Stimulated activated naive CD8-positive, alpha-beta T cell treated with anti-CD3 and anti-CD28 coated beads, Interleukin-15, Interleukin-2, amounts not matched to agents 100 ng/mL and 50 ng/mL, for 24 hours (primary cell): ENCODE results near the gene ESPL1.
"Not testable (repeated sequence)": the region's sequence is repeated elsewhere in the genome, so short reads cannot be mapped to it uniquely, and the experiment has no call there.

Experiments used
- H3K27ac Mint-ChIP-seq: one replicate; pipeline ENCODE4 v1.8.0; 2021; ENCODE audit warnings: mild to moderate bottlenecking, mixed read lengths
- H3K27me3 Mint-ChIP-seq: one replicate; pipeline ENCODE4 v1.8.0; 2021; ENCODE audit warnings: mixed read lengths
- H3K36me3 Mint-ChIP-seq: one replicate; pipeline ENCODE4 v1.8.0; 2021; ENCODE audit warnings: low read depth, mixed read lengths
- H3K4me1 Mint-ChIP-seq: one replicate; pipeline ENCODE4 v1.8.0; 2021; ENCODE audit warnings: low read depth, mixed read lengths
- H3K4me3 Mint-ChIP-seq: one replicate; pipeline ENCODE4 v1.8.0; 2021; ENCODE audit warnings: mild to moderate bottlenecking, mixed read lengths
- H3K9me3 Mint-ChIP-seq: one replicate; pipeline ENCODE4 v1.8.0; 2021; ENCODE audit warnings: mixed read lengths

Gene ESPL1

GRCh38 chr12:53295891-53296219 is 27.8 kb downstream of the ESPL1 start:
- Mint-ChIP-seq H3K4me1 (peaks cover 75% of the 10 kb centered on the region), H3K9me3 (no peaks in the 10 kb centered on the region), H3K27ac (peak overlapping the region; percentile 99), H3K27me3 (no peaks in the 10 kb centered on the region), H3K4me3 (peak overlapping the region; percentile 99), H3K36me3 (peaks cover 80% of the 10 kb centered on the region)

GRCh38 chr12:53297106-53297505 is 29.0 kb downstream of the ESPL1 start:
- H3K36me3 Mint-ChIP-seq = peaks cover 82% of the 10 kb centered on the region
- not testable (repeated sequence) for H3K9me3 Mint-ChIP-seq, H3K27me3 Mint-ChIP-seq
- peaks cover 80% of the 10 kb centered on the region for H3K4me1 Mint-ChIP-seq
- peak overlapping the region; percentile 99 for H3K4me3 Mint-ChIP-seq
- H3K27ac Mint-ChIP-seq = peak overlapping the region; percentile 99

- Mint-ChIP-seq H3K27me3 (no peaks in the 10 kb centered on the region), H3K36me3 (peaks cover 80% of the 10 kb centered on the region), H3K4me1 (peaks cover 87% of the 10 kb centered on the region), H3K9me3 (no peaks in the 10 kb centered on the region), H3K27ac (peak overlapping the region; percentile 99), H3K4me3 (peak overlapping the region; percentile 99)
Observed at GRCh38 chr12:53298164-53298563, 30.1 kb downstream of the ESPL1 start.

- no peaks in the 10 kb centered on the region for H3K27me3 Mint-ChIP-seq
- H3K4me1 Mint-ChIP-seq = peaks cover 87% of the 10 kb centered on the region
- peaks cover 73% of the 10 kb centered on the region for H3K36me3 Mint-ChIP-seq
- no peaks in the 10 kb centered on the region for H3K9me3 Mint-ChIP-seq
- peak overlapping the region; percentile 99 for H3K27ac Mint-ChIP-seq
- H3K4me3 Mint-ChIP-seq = peak overlapping the region; percentile 99
Observed at GRCh38 chr12:53299101-53299453, 31.0 kb downstream of the ESPL1 start.

GRCh38 chr12:53299454-53300180 is 31.5 kb downstream of the ESPL1 start, which contains the start of gene MYG1:
Gene MYG1 (plus strand): TSS chr12:53299695. CDS start chr12:53299738, 43 bp downstream.
- Mint-ChIP-seq H3K9me3 (no peaks in the 10 kb centered on the region), H3K27me3 (no peaks in the 10 kb centered on the region), H3K36me3 (peaks cover 72% of the 10 kb centered on the region), H3K4me3 (peak within 1 kb of the TSS; percentile 99), H3K27ac (peak within 1 kb of the TSS; percentile 99), H3K4me1 (peaks cover 81% of the 10 kb centered on the region)

- peak overlapping the region; percentile 99 for H3K4me3 Mint-ChIP-seq
- peak overlapping the region; percentile 99 for H3K27ac Mint-ChIP-seq
- no peaks in the 10 kb centered on the region for H3K27me3 Mint-ChIP-seq
- peaks cover 73% of the 10 kb centered on the region for H3K36me3 Mint-ChIP-seq
- peaks cover 76% of the 10 kb centered on the region for H3K4me1 Mint-ChIP-seq
- H3K9me3 Mint-ChIP-seq = no peaks in the 10 kb centered on the region
Observed at GRCh38 chr12:53300187-53300586, 32.1 kb downstream of the ESPL1 start.

- H3K27me3 Mint-ChIP-seq = no peaks in the 10 kb centered on the region
- H3K4me1 Mint-ChIP-seq = peaks cover 49% of the 10 kb centered on the region
- H3K4me3 Mint-ChIP-seq = peak overlapping the region; percentile 39
- peak overlapping the region; percentile 22 for H3K27ac Mint-ChIP-seq
- peaks cover 72% of the 10 kb centered on the region for H3K36me3 Mint-ChIP-seq
- H3K9me3 Mint-ChIP-seq = no peaks in the 10 kb centered on the region
Observed at GRCh38 chr12:53302903-53303302, 34.8 kb downstream of the ESPL1 start.

GRCh38 chr12:53306826-53307225 is 38.7 kb downstream of the ESPL1 start:
- no peak overlapping the region for H3K4me3 Mint-ChIP-seq
- no peaks in the 10 kb centered on the region for H3K9me3 Mint-ChIP-seq
- H3K4me1 Mint-ChIP-seq = peaks cover 10% of the 10 kb centered on the region
- H3K27ac Mint-ChIP-seq = peak overlapping the region; percentile 41
- peaks cover 55% of the 10 kb centered on the region for H3K36me3 Mint-ChIP-seq
- H3K27me3 Mint-ChIP-seq = no peaks in the 10 kb centered on the region

- H3K4me3 Mint-ChIP-seq = no peak overlapping the region
- H3K36me3 Mint-ChIP-seq = peaks cover 47% of the 10 kb centered on the region
- H3K4me1 Mint-ChIP-seq = no peaks in the 10 kb centered on the region
Observed at GRCh38 chr12:53308276-53308675, 40.2 kb downstream of the ESPL1 start.

GRCh38 chr12:53313996-53314395 is 45.9 kb downstream of the ESPL1 start:
- Mint-ChIP-seq H3K36me3 (peaks cover 56% of the 10 kb centered on the region), H3K9me3 (no peaks in the 10 kb centered on the region), H3K27me3 (no peaks in the 10 kb centered on the region), H3K4me1 (peaks cover 4% of the 10 kb centered on the region), H3K27ac (no peak overlapping the region), H3K4me3 (no peak overlapping the region)

More at GRCh38 chr12:53308276-53308675, 40.2 kb downstream of the ESPL1 start:
- Mint-ChIP-seq H3K9me3 (no peaks in the 10 kb centered on the region), H3K27me3 (no peaks in the 10 kb centered on the region), H3K27ac (no peak overlapping the region)

- Mint-ChIP-seq H3K27me3 (no peaks in the 10 kb centered on the region), H3K4me3 (peak overlapping the region; percentile 94), H3K27ac (peak overlapping the region; percentile 97), H3K36me3 (peaks cover 25% of the 10 kb centered on the region), H3K9me3 (no peaks in the 10 kb centered on the region), H3K4me1 (peaks cover 43% of the 10 kb centered on the region)
Observed at GRCh38 chr12:53320352-53321195, 52.5 kb downstream of the ESPL1 start.

- Mint-ChIP-seq H3K4me1 (peaks cover 47% of the 10 kb centered on the region), H3K4me3 (peak overlapping the region; percentile 87), H3K27ac (peak overlapping the region; percentile 96), H3K27me3 (peaks cover 5% of the 10 kb centered on the region), H3K9me3 (no peaks in the 10 kb centered on the region), H3K36me3 (peaks cover 5% of the 10 kb centered on the region)
Observed at GRCh38 chr12:53324113-53324778, 56.1 kb downstream of the ESPL1 start.

GRCh38 chr12:53324779-53325510 is 56.8 kb downstream of the ESPL1 start:
- H3K9me3 Mint-ChIP-seq = no peaks in the 10 kb centered on the region
- H3K4me3 Mint-ChIP-seq = peak overlapping the region; percentile 87
- peaks cover 5% of the 10 kb centered on the region for H3K27me3 Mint-ChIP-seq
- peaks cover 4% of the 10 kb centered on the region for H3K36me3 Mint-ChIP-seq
- peaks cover 44% of the 10 kb centered on the region for H3K4me1 Mint-ChIP-seq
- H3K27ac Mint-ChIP-seq = peak overlapping the region; percentile 96

- peak overlapping the region; percentile 82 for H3K27ac Mint-ChIP-seq
- no peaks in the 10 kb centered on the region for H3K9me3 Mint-ChIP-seq
- H3K36me3 Mint-ChIP-seq = peaks cover 4% of the 10 kb centered on the region
- peaks cover 5% of the 10 kb centered on the region for H3K27me3 Mint-ChIP-seq
- peak overlapping the region; percentile 87 for H3K4me3 Mint-ChIP-seq
- peaks cover 38% of the 10 kb centered on the region for H3K4me1 Mint-ChIP-seq
Observed at GRCh38 chr12:53325511-53326061, 57.5 kb downstream of the ESPL1 start.
